Stimulated activated CD8-positive, alpha-beta memory T cell treated with anti-CD3 and anti-CD28 coated beads, Interleukin-7, amount 100 ng/mL, for 48 hours (primary cell): ENCODE data around the gene FBXO9.

ENCODE experiments used
- DNase-seq, 2 donors: peaks; one replicate each; pipeline ENCODE4 v3.0.0-alpha.2; 2020; ENCODE audit warnings: low read depth in 1 of 2; ENCODE audit errors: extremely low read depth in 1 of 2

Gene FBXO9

GRCh38 chr6:53065266-53066076 is at the start of gene FBXO9:
FBXO9 (plus strand) TSS chr6:53065404; CDS start chr6:53065790, 386 bp downstream.
- DNase-seq, result peak; percentile 53 to 73

- DNase-seq, result no peak
Measured at GRCh38 chr6:53015486-53015885, 49.7 kb upstream of the FBXO9 start.

- DNase-seq, result no peak
Measured at GRCh38 chr6:53018446-53018845, 46.8 kb upstream of the FBXO9 start.

- no peak for DNase-seq
Measured at GRCh38 chr6:53020005-53020744, 45.0 kb upstream of the FBXO9 start.

GRCh38 chr6:53023323-53023722 is 41.9 kb upstream of the FBXO9 start:
- DNase-seq, result no peak

GRCh38 chr6:53026526-53026925 is 38.7 kb upstream of the FBXO9 start:
- no peak for DNase-seq

- no peak for DNase-seq
Measured at GRCh38 chr6:53027131-53027718, 38.0 kb upstream of the FBXO9 start.

- DNase-seq, result no peak
Measured at GRCh38 chr6:53028467-53028866, 36.7 kb upstream of the FBXO9 start.

- no peak for DNase-seq
Measured at GRCh38 chr6:53029257-53029656, 35.9 kb upstream of the FBXO9 start.

GRCh38 chr6:53029761-53030160 is 35.4 kb upstream of the FBXO9 start:
- no peak for DNase-seq

GRCh38 chr6:53031281-53031680 is 33.9 kb upstream of the FBXO9 start:
- no peak for DNase-seq

- DNase-seq, result no peak
Measured at GRCh38 chr6:53032849-53033248, 32.4 kb upstream of the FBXO9 start.

GRCh38 chr6:53033764-53034163 is 31.4 kb upstream of the FBXO9 start:
- no peak for DNase-seq

- no peak for DNase-seq
Measured at GRCh38 chr6:53035549-53036213, 29.5 kb upstream of the FBXO9 start.

GRCh38 chr6:53038141-53038540 is 27.1 kb upstream of the FBXO9 start:
- DNase-seq, result no peak

- DNase-seq, result no peak
Measured at GRCh38 chr6:53038596-53038995, 26.6 kb upstream of the FBXO9 start.

GRCh38 chr6:53041356-53041755 is 23.8 kb upstream of the FBXO9 start:
- no peak for DNase-seq

GRCh38 chr6:53042112-53042511 is 23.1 kb upstream of the FBXO9 start:
- DNase-seq, result no peak

- no peak for DNase-seq
Measured at GRCh38 chr6:53043581-53043980, 21.6 kb upstream of the FBXO9 start.

GRCh38 chr6:53044071-53044470 is 21.1 kb upstream of the FBXO9 start:
- DNase-seq, result no peak

- no peak for DNase-seq
Measured at GRCh38 chr6:53044572-53044971, 20.6 kb upstream of the FBXO9 start.
